LNCaP clone FGC (cell line): ENCODE results near the gene ACACA.

Source experiments
- DNase-seq: peaks from one replicate; pipeline ENCODE4 v3.0.0-alpha.2; 2011; ENCODE audit warnings: low read depth
- H3K4me3 ChIP-seq: 2 replicates; pipeline ENCODE4 v1.5.1; 2011; ENCODE audit warnings: mild to moderate bottlenecking, low read depth, low read length, control low read depth
- CTCF ChIP-seq: IDR thresholded peaks from 2 replicates; pipeline ENCODE4 v1.5.1; 2012; ENCODE audit warnings: mild to moderate bottlenecking; ENCODE audit not compliant: control insufficient read depth, insufficient read depth; ENCODE audit errors: extremely low read depth

Gene ACACA

GRCh38 chr17:37176723-37177122 lies 229.9 kb downstream of the ACACA start:
- H3K4me3 ChIP-seq, result no peak overlapping the region
- no peak for TF ChIP-seq CTCF
- no peak for DNase-seq

GRCh38 chr17:37174205-37174604 lies 232.4 kb downstream of the ACACA start:
- H3K4me3 ChIP-seq, result no peak overlapping the region
- peak; percentile 65 for TF ChIP-seq CTCF
- DNase-seq, result no peak

DNA sequence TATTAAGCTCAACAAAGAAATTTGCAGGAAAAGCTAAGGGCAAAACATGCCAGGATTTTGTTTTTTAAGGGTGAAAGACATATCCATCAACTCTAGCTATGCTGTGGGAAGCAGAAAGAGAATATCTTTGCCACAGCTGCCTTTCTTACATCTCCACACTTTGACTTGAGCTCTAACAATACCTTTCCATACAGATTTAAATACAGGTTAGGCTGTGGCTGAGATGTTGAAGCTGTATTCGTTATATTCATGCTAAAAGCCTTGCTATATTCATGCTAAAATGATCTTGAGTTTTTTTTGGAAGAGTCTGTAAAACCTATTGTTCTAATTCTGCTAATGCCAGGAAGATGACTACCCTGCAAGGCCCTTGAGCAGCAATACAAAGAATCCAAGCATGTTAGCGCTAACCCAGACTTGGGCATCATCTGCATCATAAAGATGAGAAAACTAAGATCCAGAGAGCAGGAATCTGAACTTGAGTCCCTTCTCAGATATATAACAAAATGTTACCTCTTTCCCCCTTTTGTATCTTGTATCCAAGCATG lies 235.7 kb downstream of the ACACA start:
- no peak overlapping the region for H3K4me3 ChIP-seq
- no peak for TF ChIP-seq CTCF
- no peak for DNase-seq

DNA sequence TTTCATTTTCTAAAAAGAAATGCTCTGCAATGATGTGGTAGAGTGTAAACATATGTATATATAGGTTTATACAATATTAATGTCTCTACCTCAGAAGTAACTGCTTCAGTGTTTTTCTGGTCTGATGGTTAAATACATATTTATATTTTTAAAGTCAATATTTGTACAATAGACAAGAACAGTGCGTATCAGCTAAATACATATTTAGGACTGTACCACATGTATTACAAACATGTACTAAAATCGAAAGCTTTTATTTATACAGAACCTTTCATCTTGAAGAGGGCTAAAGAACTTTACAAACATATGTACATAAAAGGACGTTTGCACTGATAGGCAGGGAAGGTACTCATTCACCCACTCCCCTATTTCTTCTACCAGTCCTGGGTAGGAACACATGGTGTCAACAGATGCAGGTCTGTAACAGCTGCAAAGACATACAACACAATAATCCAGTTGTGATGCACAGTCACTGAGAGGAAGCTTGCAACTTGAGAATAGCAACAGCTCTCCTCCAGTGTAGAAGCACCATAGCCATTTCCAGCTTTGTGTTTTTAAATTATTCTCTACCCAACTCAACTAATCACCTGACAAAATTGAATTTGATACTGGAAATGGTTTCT lies 237.8 kb downstream of the ACACA start:
- peak; percentile 65 for DNase-seq
- no peak for TF ChIP-seq CTCF
- H3K4me3 ChIP-seq, result peak overlapping the region; percentile 7; the same call in 1 of the 2 replicates

DNA sequence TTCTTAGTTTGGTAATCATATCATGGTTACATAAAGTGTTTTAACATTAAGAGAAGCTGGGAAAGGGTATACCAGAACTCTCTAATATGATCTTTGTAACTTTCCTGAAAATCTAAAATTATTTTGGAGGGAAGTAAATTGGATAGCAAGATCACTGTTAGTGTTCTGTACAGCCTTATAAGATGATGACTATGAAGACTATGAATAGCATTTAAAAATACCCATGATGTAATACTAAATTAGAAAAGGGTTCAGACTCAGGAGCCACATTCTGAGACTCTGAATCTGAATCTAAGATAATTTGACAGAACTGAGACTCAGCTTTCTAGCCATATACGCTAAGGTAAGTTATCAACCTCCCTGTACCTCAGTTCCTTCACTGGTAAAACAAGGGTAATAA lies 238.9 kb downstream of the ACACA start:
- DNase-seq, result no peak
- no peak overlapping the region for H3K4me3 ChIP-seq
- no peak for TF ChIP-seq CTCF

DNA sequence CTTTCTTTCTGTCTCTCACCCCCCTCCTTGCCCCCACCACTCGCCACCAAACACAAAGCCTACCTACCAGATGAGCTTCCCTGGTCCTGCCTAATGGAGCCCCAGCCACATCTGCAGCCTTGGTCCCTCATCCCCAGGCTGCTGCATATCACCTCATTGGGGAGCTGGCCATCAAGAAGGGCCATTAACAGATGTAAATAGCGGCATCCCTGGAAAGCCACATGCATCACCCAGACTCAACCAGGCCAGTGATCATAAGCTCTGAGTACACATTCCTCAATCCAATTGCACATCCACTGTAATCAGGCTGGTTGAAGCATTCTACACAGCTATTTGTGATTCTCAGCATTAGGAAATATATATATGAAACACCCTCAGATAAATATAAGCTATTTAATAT lies 242.6 kb downstream of the ACACA start:
- TF ChIP-seq CTCF, result no peak
- H3K4me3 ChIP-seq, result no peak overlapping the region
- no peak for DNase-seq

GRCh38 chr17:37162800-37163199 lies 243.8 kb downstream of the ACACA start:
- H3K4me3 ChIP-seq, result no peak overlapping the region
- TF ChIP-seq CTCF, result no peak
- no peak for DNase-seq
